Right lobe of liver (tissue), 6 donors: ENCODE data around the gene IGF1R. TPM values are rescaled to one million over a fixed set of nuclear protein-coding genes. Genes with fewer than 3 reads are reported as not detected.

ENCODE experiments used
- ATAC-seq, 4 donors: fragments of 200-7000 bp; cut with Tn5 transposase; one replicate each; pipeline ENCODE4 v1.9.1; 2020; ENCODE audit warnings: mild to moderate bottlenecking in 4 of 4, moderate library complexity in 4 of 4
- DNase-seq, 3 donors: peaks; one replicate each; pipeline ENCODE4 v3.0.0-alpha.2; 2020
- H3K27ac ChIP-seq, 3 donors: fragments of 200-600 bp; one replicate each; pipeline ENCODE4 v1.8.0; 2022
- H3K27me3 ChIP-seq, 2 donors: fragments of 200-600 bp; one replicate each; pipeline ENCODE4 v1.8.0; 2022
- H3K36me3 ChIP-seq, 4 donors: fragments of 200-600 bp; sonication (generic) in 1 of 4; one replicate each; pipeline versions ENCODE4 v1.5.1 to v1.8.0; 2017 to 2022; ENCODE audit warnings: control low read depth in 1 of 4
- H3K4me1 ChIP-seq, 4 donors: fragments of 200-600 bp; sonication (generic) in 1 of 4; one replicate each; pipeline versions ENCODE4 v1.5.1 to v1.8.0; 2017 to 2022; ENCODE audit warnings: control low read depth in 1 of 4
- H3K4me3 ChIP-seq, 3 donors: fragments of 200-600 bp; one replicate each; pipeline ENCODE4 v1.8.0; 2022
- H3K9me3 ChIP-seq, 4 donors: fragments of 200-600 bp; sonication (generic) in 1 of 4; one replicate each; pipeline versions ENCODE4 v1.5.1 to v1.8.0; 2017 to 2022; ENCODE audit warnings: control low read depth in 1 of 4
- CTCF ChIP-seq, 4 donors: fragments of 200-600 bp in 3 of 4; fragments of 450-650 bp in 1 of 4; IDR thresholded peaks; one replicate each; pipeline versions ENCODE4 v1.5.1 to v1.8.0; 2016 to 2022; ENCODE audit warnings: antibody characterized with exemption in 4 of 4, mild to moderate bottlenecking in 2 of 4
- POLR2A ChIP-seq: fragments of 450-650 bp; IDR thresholded peaks from one replicate; pipeline ENCODE4 v1.6.1; 2017; ENCODE audit warnings: antibody characterized with exemption, mild to moderate bottlenecking
- WGBS: methylation state at CpG from one replicate; pipeline ENCODE4 v1.1.6; 2018; ENCODE audit warnings: low coverage, low lambda C conversion rate; ENCODE audit not compliant: insufficient coverage; ENCODE audit errors: missing lambda C conversion rate; 5-methylcytosine and 5-hydroxymethylcytosine counted together
- intact Hi-C, 2 donors: fragments of 100-400 bp; cut with DNase I; formaldehyde crosslinking; loops; one replicate each; pipeline versions ENCODE4 v1.11.2 to v1.14.1; 2022
- total RNA-seq, 6 experiments: library from RNA; depleted of rRNA in 2 of 6; stranded (reverse); fragments of >200 nt in 2 of 6; fragmentation: NEBNext Ultra II Directional in 3 of 6; extraction: Animal tissue kit (Norgen Biotek cat#: 25700) in 3 of 6; gene quantifications; one replicate each; pipeline versions ENCODE4 v1.1.0 to v1.2.4, GENCODE V29; 2016 to 2023
- donor health status: DM: no; HTN: yes; CAD: no.
- donor health status: DM: no; HTN: no; CAD: no.
- donor health status: DM: no; HTN: no; CAD: no.
- donor health status: DM: no; HTN: yes; CAD: no.
- donor health status: DM: no; HTN: yes; CAD: no.

The IGF1R gene
- total RNA-seq, 6 experiments from 2014 or later: 2.5 to 5.3 (median 3.8) TPM

- Histone ChIP-seq H3K4me3 (no peak overlapping the region), H3K9me3 (no peaks in the 10 kb centered on the region), H3K27ac (no peak overlapping the region), H3K36me3 (no peaks in the 10 kb centered on the region), H3K4me1 (peaks cover 0 to 8% (median 0%) of the 10 kb centered on the region in 4 donors), H3K27me3 (no peaks in the 10 kb centered on the region)
- intact Hi-C loops: no loop called here
- ATAC-seq: no peak
- DNase-seq: no peak
- TF ChIP-seq CTCF (IDR thresholded peaks at IDR 0.05): no peak
- no peak for TF ChIP-seq POLR2A
- WGBS: 60% methylated on average over 4 of the region's 4 CpGs
Observed at GRCh38 chr15:98735895-98736617, 87.7 kb downstream of the IGF1R start.

GRCh38 chr15:98737159-98737558 lies 88.8 kb downstream of the IGF1R start:
- TF ChIP-seq POLR2A: no peak
- TF ChIP-seq CTCF (IDR thresholded peaks at IDR 0.05): no peak
- no peaks in the 10 kb centered on the region for H3K9me3 ChIP-seq
- H3K4me3 ChIP-seq: no peak overlapping the region
- H3K27ac ChIP-seq: no peak overlapping the region
- ATAC-seq (no peak), DNase-seq (no peak)
- intact Hi-C loops: no loop called here
- H3K36me3 ChIP-seq: no peaks in the 10 kb centered on the region
- 83% methylated on average over 1 of the region's 6 CpGs for WGBS
- no peaks in the 10 kb centered on the region for H3K27me3 ChIP-seq
- peaks cover 0 to 8% (median 0%) of the 10 kb centered on the region in 4 donors for H3K4me1 ChIP-seq

DNA sequence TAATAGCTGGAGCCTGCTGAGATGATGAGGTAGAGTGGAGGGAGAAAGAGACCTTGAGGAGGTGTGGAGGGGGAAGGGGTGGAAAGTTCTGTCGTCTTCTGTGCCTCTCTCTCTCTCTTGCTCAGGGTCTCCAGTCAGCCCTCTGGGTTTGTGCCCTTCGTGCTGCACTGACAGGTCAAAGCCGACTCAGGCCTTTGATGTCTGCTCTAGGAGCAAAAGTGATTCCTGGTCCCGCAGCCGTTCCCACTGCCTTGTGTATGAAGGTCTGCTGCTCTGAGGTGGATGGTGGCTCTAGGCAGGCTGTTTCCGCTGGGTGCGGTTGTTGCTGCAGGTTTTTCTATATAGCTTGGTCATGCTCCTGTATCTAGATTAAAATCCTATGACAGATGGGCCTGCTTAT lies 89.4 kb downstream of the IGF1R start:
- Histone ChIP-seq H3K36me3 (no peaks in the 10 kb centered on the region), H3K27me3 (no peaks in the 10 kb centered on the region), H3K4me3 (no peak overlapping the region), H3K4me1 (peaks cover 0 to 8% (median 0%) of the 10 kb centered on the region in 4 donors), H3K9me3 (no peaks in the 10 kb centered on the region), H3K27ac (no peak overlapping the region)
- WGBS: 39% methylated on average over 4 of the region's 7 CpGs
- DNase-seq (no peak), ATAC-seq (no peak)
- intact Hi-C loops: no loop called here
- TF ChIP-seq CTCF (IDR thresholded peaks at IDR 0.05): no peak
- TF ChIP-seq POLR2A: no peak

DNA sequence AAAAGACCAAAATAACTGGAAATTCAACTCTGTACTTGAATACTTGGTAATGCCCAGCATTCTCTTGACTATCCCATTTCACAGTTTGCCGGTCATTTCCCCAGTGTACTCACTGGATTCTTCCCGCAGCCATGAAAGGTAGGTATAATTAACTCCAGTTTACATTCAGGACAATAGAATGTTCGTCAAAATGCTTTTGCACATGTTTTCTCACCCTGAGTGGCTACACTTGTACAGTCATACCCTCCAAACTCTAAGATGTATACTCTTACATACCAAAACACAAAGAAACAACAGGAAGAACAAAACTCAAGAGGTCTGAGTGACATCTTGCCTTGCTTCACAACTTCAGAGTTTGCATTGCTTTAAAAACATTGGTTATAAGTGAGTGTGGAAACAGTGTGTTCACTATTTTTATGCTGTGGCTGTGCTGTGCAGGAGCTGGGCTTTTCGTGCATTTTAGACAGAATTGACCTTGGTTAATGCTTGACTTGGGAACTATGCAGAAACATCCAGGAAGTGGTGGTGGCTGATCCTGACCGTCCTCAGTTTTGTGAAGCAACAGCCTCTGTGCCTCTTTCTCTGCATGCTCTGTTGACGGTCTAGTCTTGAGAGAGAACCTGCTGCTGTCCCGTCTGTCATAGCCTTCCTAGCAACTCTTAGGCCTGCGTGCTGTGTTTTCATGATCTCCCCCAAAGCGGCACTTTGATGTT lies 90.5 kb downstream of the IGF1R start:
- H3K9me3 ChIP-seq: no peaks in the 10 kb centered on the region
- TF ChIP-seq CTCF (IDR thresholded peaks at IDR 0.05): no peak
- no peak for TF ChIP-seq POLR2A
- H3K27ac ChIP-seq: no peak overlapping the region
- no peaks in the 10 kb centered on the region for H3K36me3 ChIP-seq
- peak in 1 of 4 donors; percentile 52 for ATAC-seq
- WGBS: 54% methylated on average over 8 of the region's 9 CpGs
- DNase-seq: no peak
- intact Hi-C loops: no loop called here
- no peak overlapping the region for H3K4me3 ChIP-seq
- H3K27me3 ChIP-seq: no peaks in the 10 kb centered on the region
- peaks cover 0 to 7% (median 0%) of the 10 kb centered on the region in 4 donors for H3K4me1 ChIP-seq
